ENCODE data around the gene CIAO3. TPM values are rescaled to one million over a fixed set of nuclear protein-coding genes. Genes with fewer than 3 reads are reported as not detected.

CIAO3 gene
- total RNA-seq, 6 experiments from 2014 or later, result 16.9 to 20.5 (median 18.0) TPM

DNA sequence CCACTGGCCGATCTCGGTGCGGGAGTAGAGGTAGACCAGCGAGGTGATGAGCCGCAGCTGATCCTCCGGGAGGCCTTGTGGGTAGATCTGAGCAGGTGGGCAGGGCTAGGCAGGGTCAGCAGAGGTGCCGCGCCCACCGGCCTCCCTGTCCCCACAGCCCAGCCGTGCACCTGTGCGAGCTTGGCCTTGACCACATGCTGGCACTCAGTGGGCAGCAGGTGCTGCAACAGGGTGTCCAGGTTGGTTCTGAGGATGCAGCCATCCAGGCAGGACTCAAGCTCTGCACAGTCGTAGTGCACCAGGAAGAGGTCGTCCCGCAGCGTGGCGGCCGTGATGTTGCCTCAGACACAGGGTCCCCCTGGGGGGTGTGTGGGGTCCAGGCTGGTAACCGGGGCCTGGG, 32.2 kb upstream of the CIAO3 start:
- H3K36me3 Mint-ChIP-seq (ENCODE audit: low read depth), result no peaks in the 10 kb centered on the region
- TF ChIP-seq, protein P1, sequence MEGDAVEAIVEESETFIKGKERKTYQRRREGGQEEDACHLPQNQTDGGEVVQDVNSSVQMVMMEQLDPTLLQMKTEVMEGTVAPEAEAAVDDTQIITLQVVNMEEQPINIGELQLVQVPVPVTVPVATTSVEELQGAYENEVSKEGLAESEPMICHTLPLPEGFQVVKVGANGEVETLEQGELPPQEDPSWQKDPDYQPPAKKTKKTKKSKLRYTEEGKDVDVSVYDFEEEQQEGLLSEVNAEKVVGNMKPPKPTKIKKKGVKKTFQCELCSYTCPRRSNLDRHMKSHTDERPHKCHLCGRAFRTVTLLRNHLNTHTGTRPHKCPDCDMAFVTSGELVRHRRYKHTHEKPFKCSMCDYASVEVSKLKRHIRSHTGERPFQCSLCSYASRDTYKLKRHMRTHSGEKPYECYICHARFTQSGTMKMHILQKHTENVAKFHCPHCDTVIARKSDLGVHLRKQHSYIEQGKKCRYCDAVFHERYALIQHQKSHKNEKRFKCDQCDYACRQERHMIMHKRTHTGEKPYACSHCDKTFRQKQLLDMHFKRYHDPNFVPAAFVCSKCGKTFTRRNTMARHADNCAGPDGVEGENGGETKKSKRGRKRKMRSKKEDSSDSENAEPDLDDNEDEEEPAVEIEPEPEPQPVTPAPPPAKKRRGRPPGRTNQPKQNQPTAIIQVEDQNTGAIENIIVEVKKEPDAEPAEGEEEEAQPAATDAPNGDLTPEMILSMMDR (IDR thresholded peaks at IDR 0.05), result no peak
- no peak for DNase-seq
- no peaks in the 10 kb centered on the region for H3K9me3 Mint-ChIP-seq
- no peak overlapping the region for H3K27ac Mint-ChIP-seq
- peaks cover 5% of the 10 kb centered on the region for H3K4me1 Mint-ChIP-seq (ENCODE audit: low read depth)
- no peaks in the 10 kb centered on the region for H3K27me3 Mint-ChIP-seq (ENCODE audit: insufficient read depth)
- no peak overlapping the region for H3K4me3 Mint-ChIP-seq

DNA sequence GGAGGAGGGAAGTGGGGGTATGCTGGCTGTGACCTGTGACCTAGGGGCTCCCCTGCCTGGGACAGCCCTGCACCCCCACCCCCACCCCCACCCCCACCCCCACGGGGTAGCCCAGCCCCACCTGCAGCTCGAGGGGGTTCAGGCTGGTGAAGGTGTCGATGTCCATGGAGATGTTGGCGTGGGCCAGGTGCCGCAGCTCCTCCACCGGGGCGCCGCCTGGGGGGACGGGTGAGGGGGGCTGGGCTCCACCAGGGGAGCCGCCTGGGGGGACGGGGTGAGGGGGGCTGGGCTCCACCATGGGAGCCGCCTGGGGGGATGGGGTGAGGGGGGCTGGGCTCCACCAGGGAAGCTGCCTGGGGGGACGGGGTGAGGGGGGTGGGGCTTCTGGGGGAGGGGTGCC, 29.6 kb upstream of the CIAO3 start:
- Mint-ChIP-seq H3K9me3 (no peaks in the 10 kb centered on the region), H3K27me3 (ENCODE audit: insufficient read depth) (no peaks in the 10 kb centered on the region)

DNA sequence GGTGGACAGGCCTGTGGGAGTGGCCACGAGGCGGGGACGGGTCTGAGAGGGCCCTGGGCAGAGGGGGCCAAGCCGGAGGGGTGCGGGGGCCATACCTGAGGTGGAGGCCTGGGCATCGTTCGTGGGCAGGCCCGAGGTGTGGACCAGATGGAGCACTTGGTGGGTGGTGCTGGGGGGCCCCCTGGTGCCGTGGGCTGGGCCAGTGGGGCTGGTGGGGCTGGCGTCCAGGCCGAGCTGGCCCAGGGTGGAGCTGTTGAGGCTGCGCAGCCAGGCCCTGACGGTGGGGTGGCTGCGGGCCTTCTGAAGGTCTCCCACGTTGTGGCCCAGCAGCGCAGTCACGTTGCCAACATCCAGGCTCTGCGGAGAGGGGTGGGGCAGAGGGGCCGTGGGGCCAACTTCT, 29.1 kb upstream of the CIAO3 start:
- no peaks in the 10 kb centered on the region for H3K4me1 Mint-ChIP-seq (ENCODE audit: low read depth)
- H3K9me3 Mint-ChIP-seq, result no peaks in the 10 kb centered on the region
- H3K27ac Mint-ChIP-seq, result no peak overlapping the region
- H3K27me3 Mint-ChIP-seq (ENCODE audit: insufficient read depth), result no peaks in the 10 kb centered on the region
- no peak for DNase-seq
- H3K36me3 Mint-ChIP-seq (ENCODE audit: low read depth), result no peaks in the 10 kb centered on the region
- H3K4me3 Mint-ChIP-seq, result no peak overlapping the region
- TF ChIP-seq, protein P1 (IDR thresholded peaks at IDR 0.05), result no peak

More for the DNA sequence above, 29.6 kb upstream of the CIAO3 start:
- H3K4me1 Mint-ChIP-seq (ENCODE audit: low read depth), result no peaks in the 10 kb centered on the region
- H3K4me3 Mint-ChIP-seq, result no peak overlapping the region
- no peak overlapping the region for H3K27ac Mint-ChIP-seq
- no peaks in the 10 kb centered on the region for H3K36me3 Mint-ChIP-seq (ENCODE audit: low read depth)
- DNase-seq, result no peak
- TF ChIP-seq, protein P1 (IDR thresholded peaks at IDR 0.05), result no peak

DNA sequence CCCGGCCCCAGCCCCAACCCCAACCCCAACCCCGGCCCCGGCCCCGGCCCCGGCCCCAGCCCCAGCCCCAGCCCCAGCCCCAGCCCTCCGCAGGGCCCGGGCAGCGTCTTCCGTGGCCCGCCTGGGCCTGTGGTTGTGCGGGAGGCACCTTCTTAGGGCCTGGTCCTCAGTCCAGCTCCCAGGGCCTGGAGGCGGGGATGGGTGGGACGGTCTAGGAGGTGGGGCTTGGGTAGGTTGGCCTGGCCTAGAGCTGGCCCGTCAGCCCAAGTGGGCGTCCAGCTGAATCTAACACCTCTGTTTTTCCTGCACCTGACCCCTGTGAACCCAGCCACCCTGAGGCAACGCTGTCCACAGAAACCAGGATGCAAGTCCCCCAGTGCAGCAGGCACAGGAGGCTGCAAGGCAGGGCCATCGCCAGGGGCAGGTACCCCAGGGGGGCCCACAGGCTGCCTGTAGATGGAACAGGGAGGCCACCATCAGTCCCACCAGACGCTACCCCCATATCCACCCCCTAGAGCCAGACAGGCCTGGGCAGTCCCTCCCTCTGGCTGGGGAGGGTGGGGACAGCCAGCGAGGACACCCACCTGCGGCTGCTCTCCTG, 28.5 kb upstream of the CIAO3 start:
- DNase-seq, result no peak
- Mint-ChIP-seq H3K27ac (no peak overlapping the region), H3K36me3 (ENCODE audit: low read depth) (no peaks in the 10 kb centered on the region), H3K27me3 (ENCODE audit: insufficient read depth) (no peaks in the 10 kb centered on the region), H3K4me1 (ENCODE audit: low read depth) (no peaks in the 10 kb centered on the region), H3K9me3 (no peaks in the 10 kb centered on the region), H3K4me3 (no peak overlapping the region)
- TF ChIP-seq, protein P1 (IDR thresholded peaks at IDR 0.05), result no peak

DNA sequence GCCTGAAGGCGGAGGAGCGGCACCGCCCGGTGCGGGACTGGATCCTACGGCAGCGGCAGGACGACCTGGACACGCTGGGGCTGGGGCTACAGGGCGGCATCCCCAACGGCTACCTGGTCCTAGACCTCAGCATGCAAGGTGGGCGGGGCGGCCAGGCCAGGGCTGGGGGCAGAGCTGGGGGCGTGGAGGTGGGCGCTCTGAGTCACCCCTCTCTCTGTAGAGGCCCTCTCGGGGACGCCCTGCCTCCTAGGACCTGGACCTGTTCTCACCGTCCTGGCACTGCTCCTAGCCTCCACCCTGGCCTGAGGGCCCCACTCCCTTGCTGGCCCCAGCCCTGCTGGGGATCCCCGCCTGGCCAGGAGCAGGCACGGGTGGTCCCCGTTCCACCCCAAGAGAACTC, 27.6 kb upstream of the CIAO3 start:
- no peaks in the 10 kb centered on the region for H3K27me3 Mint-ChIP-seq (ENCODE audit: insufficient read depth)
- TF ChIP-seq, protein P1 (IDR thresholded peaks at IDR 0.05), result no peak
- no peak for DNase-seq
- H3K4me1 Mint-ChIP-seq (ENCODE audit: low read depth), result no peaks in the 10 kb centered on the region
- no peak overlapping the region for H3K4me3 Mint-ChIP-seq
- no peaks in the 10 kb centered on the region for H3K36me3 Mint-ChIP-seq (ENCODE audit: low read depth)
- no peaks in the 10 kb centered on the region for H3K9me3 Mint-ChIP-seq
- H3K27ac Mint-ChIP-seq, result no peak overlapping the region

Measured in HFFc6 (cell line).